Activated naive CD4-positive, alpha-beta T cell treated with Interleukin-2 at 50 U/mL for 16 hours (primary cell): ENCODE measurements around the gene GSTM3.
"Not testable (repeated sequence)": the region's sequence is repeated elsewhere in the genome, so short reads cannot be mapped to it uniquely, and the experiment has no call there.

Experiments used
- DNase-seq: peaks from one replicate; pipeline ENCODE4 v3.0.0-alpha.2; 2020

GSTM3 gene

GRCh38 chr1:109761227-109762038 lies 20.6 kb upstream of the GSTM3 start:
- peak; percentile 0 for DNase-seq

- DNase-seq = no peak
These were observed 19.9 kb upstream of the GSTM3 start for GRCh38 chr1:109760581-109761226.

- no peak for DNase-seq
These were observed 18.9 kb upstream of the GSTM3 start for GRCh38 chr1:109759513-109760334.

GRCh38 chr1:109757936-109758786 lies 17.3 kb upstream of the GSTM3 start:
- no peak for DNase-seq

GRCh38 chr1:109756848-109757521 lies 16.1 kb upstream of the GSTM3 start:
- DNase-seq = no peak

GRCh38 chr1:109756325-109756724 lies 15.5 kb upstream of the GSTM3 start:
- not testable (repeated sequence) for DNase-seq

- DNase-seq = no peak
These were observed 13.9 kb upstream of the GSTM3 start for GRCh38 chr1:109754738-109755137.

GRCh38 chr1:109751531-109752260 lies 10.9 kb upstream of the GSTM3 start:
- DNase-seq = no peak

- DNase-seq = no peak
These were observed 10.1 kb upstream of the GSTM3 start for GRCh38 chr1:109750920-109751319.

GRCh38 chr1:109750241-109750882 lies 9.5 kb upstream of the GSTM3 start:
- no peak for DNase-seq

- no peak for DNase-seq
These were observed 8.4 kb upstream of the GSTM3 start for GRCh38 chr1:109749221-109749620.

GRCh38 chr1:109748311-109748710 lies 7.5 kb upstream of the GSTM3 start:
- not testable (repeated sequence) for DNase-seq

GRCh38 chr1:109739738-109740614 lies 862 bp downstream of the GSTM3 start:
- DNase-seq = peak; percentile 83

- no peak for DNase-seq
These were observed 7.5 kb downstream of the GSTM3 start for GRCh38 chr1:109733236-109733870.

- no peak for DNase-seq
These were observed 8.4 kb downstream of the GSTM3 start for GRCh38 chr1:109732390-109732881.

- DNase-seq = no peak
These were observed 10.2 kb downstream of the GSTM3 start for GRCh38 chr1:109730666-109731065.

GRCh38 chr1:109728870-109729269 lies 12.0 kb downstream of the GSTM3 start:
- no peak for DNase-seq

GRCh38 chr1:109726728-109727373 lies 14.0 kb downstream of the GSTM3 start:
- DNase-seq = no peak
